CD14-positive monocyte (primary cell): ENCODE results near the gene STT3B. TPM values are rescaled to one million over a fixed set of nuclear protein-coding genes. Genes with fewer than 3 reads are reported as not detected.

Experiments used
- DNase-seq, 3 donors: peaks; one replicate each; pipeline ENCODE4 v3.0.0-alpha.2; 2011 to 2022
- H2AFZ ChIP-seq: 2 replicates; pipeline ENCODE4 v1.6.0; 2012; ENCODE audit warnings: mild to moderate bottlenecking, low read depth, low read length, inconsistent platforms; ENCODE audit not compliant: insufficient read depth, poor library complexity, severe bottlenecking
- H3K27ac ChIP-seq, 2 donors: 1 replicate in 1 of 2; 2 replicates in 1 of 2; pipeline ENCODE4 v1.5.1; 2012 to 2013; ENCODE audit warnings: low read length in 2 of 2, control low read depth in 1 of 2, inconsistent platforms in 1 of 2, low read depth in 1 of 2, mild to moderate bottlenecking in 1 of 2
- H3K27me3 ChIP-seq, 2 donors: one replicate each; pipeline versions ENCODE4 v1.6.0 to v1.6.1; 2011 to 2013; ENCODE audit warnings: low read length in 2 of 2; ENCODE audit not compliant: control insufficient read depth in 2 of 2, insufficient read depth in 2 of 2
- H3K36me3 ChIP-seq, 2 donors: replicated peaks in 1 of 2; 1 replicate in 1 of 2; 2 replicates in 1 of 2; pipeline versions ENCODE4 v1.5.1 to v1.6.1; 2012 to 2013; ENCODE audit warnings: low read length in 2 of 2, control low read depth in 1 of 2, inconsistent platforms in 1 of 2, mild to moderate bottlenecking in 1 of 2; ENCODE audit not compliant: insufficient read depth in 2 of 2, control insufficient read depth in 1 of 2
- H3K4me1 ChIP-seq, 2 donors: 1 replicate in 1 of 2; 2 replicates in 1 of 2; pipeline versions ENCODE4 v1.5.1 to v1.6.1; 2012 to 2013; ENCODE audit warnings: low read length in 2 of 2, control low read depth in 1 of 2, inconsistent platforms in 1 of 2, mild to moderate bottlenecking in 1 of 2, moderate library complexity in 1 of 2; ENCODE audit not compliant: insufficient read depth in 2 of 2, control insufficient read depth in 1 of 2
- H3K4me2 ChIP-seq: replicated peaks from 2 replicates; pipeline ENCODE3; 2012; ENCODE audit warnings: low read length, moderate library complexity, mild to moderate bottlenecking; ENCODE audit not compliant: poor library complexity, severe bottlenecking; ENCODE audit errors: extremely low read depth
- H3K4me3 ChIP-seq, 3 experiments: fragments of 200-600 bp in 1 of 3; sonication (generic) in 1 of 3; replicated peaks in 1 of 3; 1 replicate in 2 of 3; 2 replicates in 1 of 3; pipeline ENCODE4 v1.5.1; 2011 to 2013; ENCODE audit warnings: low read length in 3 of 3, mild to moderate bottlenecking in 3 of 3, control low read depth in 2 of 3, low read depth in 2 of 3, inconsistent platforms in 1 of 3, moderate library complexity in 1 of 3
- H3K79me2 ChIP-seq: 2 replicates; pipeline ENCODE4 v1.6.0; 2012; ENCODE audit warnings: mild to moderate bottlenecking, control low read depth, inconsistent platforms, low read length, moderate library complexity; ENCODE audit not compliant: insufficient read depth
- H3K9ac ChIP-seq: 2 replicates; pipeline ENCODE4 v1.6.0; 2017; ENCODE audit warnings: low read length, mild to moderate bottlenecking; ENCODE audit not compliant: insufficient read depth, poor library complexity, severe bottlenecking
- H3K9me3 ChIP-seq, 2 donors: replicated peaks in 1 of 2; 1 replicate in 1 of 2; 2 replicates in 1 of 2; pipeline versions ENCODE4 v1.5.1 to v1.6.1; 2012 to 2013; ENCODE audit warnings: low read length in 2 of 2, control low read depth in 1 of 2; ENCODE audit not compliant: control insufficient read depth in 1 of 2, insufficient read depth in 1 of 2
- H4K20me1 ChIP-seq: 2 replicates; pipeline ENCODE4 v1.6.0; 2012; ENCODE audit warnings: mild to moderate bottlenecking, low read length, control low read depth, moderate library complexity; ENCODE audit not compliant: insufficient read depth
- H3K27ac Mint-ChIP-seq, 7 donors: one replicate each; pipeline ENCODE4 v1.8.0; 2020; ENCODE audit warnings: mild to moderate bottlenecking in 7 of 7, mixed read lengths in 7 of 7, moderate library complexity in 6 of 7, inconsistent platforms in 2 of 7
- H3K27me3 Mint-ChIP-seq, 3 donors: one replicate each; pipeline ENCODE4 v1.8.0; 2021 to 2022; ENCODE audit warnings: low read depth in 3 of 3, mild to moderate bottlenecking in 3 of 3, mixed read lengths in 3 of 3, moderate library complexity in 3 of 3, inconsistent platforms in 1 of 3
- H3K36me3 Mint-ChIP-seq, 2 donors: one replicate each; pipeline ENCODE4 v1.8.0; 2020; ENCODE audit warnings: mixed read lengths in 2 of 2, inconsistent platforms in 1 of 2, mild to moderate bottlenecking in 1 of 2
- H3K4me1 Mint-ChIP-seq: one replicate; pipeline ENCODE4 v1.8.0; 2020; ENCODE audit warnings: mild to moderate bottlenecking, mixed read lengths
- H3K4me3 Mint-ChIP-seq, 2 donors: one replicate each; pipeline ENCODE4 v1.8.0; 2020; ENCODE audit warnings: mild to moderate bottlenecking in 2 of 2, mixed read lengths in 2 of 2, moderate library complexity in 1 of 2
- H3K9me3 Mint-ChIP-seq, 7 donors: one replicate each; pipeline ENCODE4 v1.8.0; 2020 to 2022; ENCODE audit warnings: mixed read lengths in 7 of 7, mild to moderate bottlenecking in 6 of 7, moderate library complexity in 6 of 7, inconsistent platforms in 2 of 7
- CTCF ChIP-seq: fragments of 200-600 bp; IDR thresholded peaks from one replicate; pipeline ENCODE4 v1.8.0; 2022; ENCODE audit warnings: antibody characterized with exemption, mild to moderate bottlenecking
- WGBS: methylation state at CpG from one replicate; pipeline ENCODE4 v1.1.5; 2013; ENCODE audit warnings: missing lambda C conversion rate; ENCODE audit not compliant: insufficient coverage; 5-methylcytosine and 5-hydroxymethylcytosine counted together
- intact Hi-C, 2 donors: fragments of 100-400 bp; cut with micrococcal nuclease; formaldehyde crosslinking; loops; one replicate each; pipeline versions ENCODE4 v1.15.0 to v1.15.1; 2023
- polyA plus RNA-seq, 3 donors: library from polyadenylated mRNA; depleted of rRNA in 1 of 3; unstranded in 2 of 3; stranded (reverse) in 1 of 3; fragments of 300-500 nt in 2 of 3; fragments of >200 nt in 1 of 3; fragmentation: Illumina TruSeq in 2 of 3; gene quantifications; 1 replicate in 2 of 3; 2 replicates in 1 of 3; pipeline ENCODE4 v1.2.3, GENCODE V29; 2012 to 2021

STT3B gene
- polyA plus RNA-seq, 3 donors, result 47.3 to 97.0 (median 86.3) TPM

DNA sequence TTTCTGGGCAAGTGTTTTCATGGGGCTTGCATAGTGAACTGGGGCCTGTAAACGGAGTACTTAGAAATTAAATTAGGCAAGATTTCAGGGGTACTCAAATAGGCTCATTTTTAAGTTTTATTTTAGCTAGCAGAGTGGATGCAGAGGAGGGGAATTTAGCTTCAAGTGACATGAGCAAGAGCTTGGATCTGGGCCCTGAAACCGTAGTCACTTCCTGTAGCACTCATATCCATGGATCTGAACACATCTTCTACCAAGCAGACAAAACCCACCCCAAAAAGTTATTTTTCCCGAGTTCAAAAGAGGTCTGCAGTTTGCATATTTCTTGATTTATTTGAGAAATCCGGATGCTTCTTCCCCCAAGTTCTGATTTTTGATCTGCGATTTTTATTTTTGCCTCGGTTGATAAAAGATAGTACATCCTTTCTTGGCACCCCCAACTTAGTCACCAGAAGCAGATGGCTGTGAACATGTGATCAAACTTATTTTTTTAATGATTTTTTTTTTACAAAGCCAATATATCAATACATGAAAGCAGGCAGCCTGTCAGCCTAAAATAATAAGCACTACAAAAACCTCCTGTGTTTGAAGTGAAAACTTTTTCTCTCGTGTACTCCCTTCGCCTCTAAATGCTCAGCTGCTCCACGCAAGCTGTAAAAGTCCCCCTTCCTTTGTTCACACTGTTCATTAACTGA, 36.6 kb upstream of the STT3B start:
- intact Hi-C loops, result no loop called here
- H4K20me1 ChIP-seq, result no peaks in the 10 kb centered on the region
- H3K4me2 ChIP-seq, result no peak overlapping the region
- H3K9me3 Mint-ChIP-seq, result peaks cover under 1 to 15% (median 8%) of the 10 kb centered on the region in 7 donors
- no peak overlapping the region for H3K4me3 ChIP-seq
- H3K36me3 Mint-ChIP-seq, result no peaks in the 10 kb centered on the region
- H3K4me1 ChIP-seq, result no peaks in the 10 kb centered on the region
- peaks cover 0 to 2% (median 1%) of the 10 kb centered on the region in 3 donors for H3K27me3 Mint-ChIP-seq
- peak overlapping the region in 2 of 7 donors; percentile 11 to 28 for H3K27ac Mint-ChIP-seq
- H3K9ac ChIP-seq, result no peak overlapping the region
- 95% methylated on average over 4 of the region's 9 CpGs for WGBS
- no peak overlapping the region for H2AFZ ChIP-seq
- H3K4me1 Mint-ChIP-seq, result no peaks in the 10 kb centered on the region
- DNase-seq, result no peak
- H3K9me3 ChIP-seq, result peaks cover 9 to 13% of the 10 kb centered on the region in 2 donors
- TF ChIP-seq CTCF, result no peak
- H3K79me2 ChIP-seq, result no peaks in the 10 kb centered on the region
- no peak overlapping the region for H3K4me3 Mint-ChIP-seq
- no peak overlapping the region for H3K27ac ChIP-seq
- H3K27me3 ChIP-seq, result no peaks in the 10 kb centered on the region
- H3K36me3 ChIP-seq, result no peaks in the 10 kb centered on the region

- no peaks in the 10 kb centered on the region for H3K9me3 ChIP-seq
- H3K4me2 ChIP-seq, result no peak overlapping the region
- 83% methylated on average over 4 of the region's 5 CpGs for WGBS
- H2AFZ ChIP-seq, result no peak overlapping the region
- H3K27ac ChIP-seq, result no peak overlapping the region
- Mint-ChIP-seq H3K4me1 (no peaks in the 10 kb centered on the region), H3K9me3 (peaks cover 0 to 2% (median 0%) of the 10 kb centered on the region in 7 donors), H3K4me3 (no peak overlapping the region), H3K27me3 (peaks cover 0 to 1% (median 0%) of the 10 kb centered on the region in 3 donors), H3K27ac (no peak overlapping the region), H3K36me3 (no peaks in the 10 kb centered on the region)
- no peaks in the 10 kb centered on the region for H3K4me1 ChIP-seq
- intact Hi-C loops, result no loop called here
- no peaks in the 10 kb centered on the region for H3K27me3 ChIP-seq
- H3K36me3 ChIP-seq, result no peaks in the 10 kb centered on the region
- H3K79me2 ChIP-seq, result no peaks in the 10 kb centered on the region
- no peaks in the 10 kb centered on the region for H4K20me1 ChIP-seq
- DNase-seq, result no peak
- no peak overlapping the region for H3K9ac ChIP-seq
- no peak for TF ChIP-seq CTCF
- H3K4me3 ChIP-seq, result no peak overlapping the region
These were observed 33.9 kb upstream of the STT3B start for GRCh38 chr3:31498791-31499190.
